HepG2 (cell line): Measurements from ENCODE around the gene CCDC28A. TPM values are rescaled to one million over a fixed set of nuclear protein-coding genes. Genes with fewer than 3 reads are reported as not detected.
"Not testable (repeated sequence)": the region's sequence is repeated elsewhere in the genome, so short reads cannot be mapped to it uniquely, and the experiment has no call there.

Experiments used
- ATAC-seq: fragments of 200-7000 bp; cut with Tn5 transposase; 3 replicates; pipeline ENCODE4 v1.9.1; 2020; ENCODE audit warnings: mild to moderate bottlenecking, moderate library complexity
- BruUV-seq: library from RNA; stranded (reverse); fragments of 400-500 nt; replicated peaks from 2 replicates; lab custom pipeline; 2021; lab: Mats Ljungman, UMichigan
- CTCF ChIA-PET: fragments of 300-600 bp; formaldehyde crosslinking; extraction: SDS; loops from one replicate; lab custom pipeline; 2021; ENCODE audit warnings: low total read pairs, inconsistent platforms, low intra/inter-chr PET ratio; lab: Yijun Ruan, JAX
- POLR2A ChIA-PET: fragments of 350-600 bp; sonication (Branson Sonifier 250); formaldehyde crosslinking; loops from one replicate; lab custom pipeline; 2020; ENCODE audit warnings: antibody characterized with exemption, inconsistent platforms; lab: Yijun Ruan, JAX
- DNase-seq: peaks from one replicate; pipeline ENCODE4 v3.0.0-alpha.2; 2015; ENCODE audit warnings: low spot score
- FAIRE-seq: peaks from 3 replicates; lab custom pipeline; 2011; peaks lifted over from hg19 to GRCh38; lab: Jason Lieb, UNC
- H2AFZ ChIP-seq: one replicate; pipeline ENCODE4 v1.6.1; 2011; ENCODE audit warnings: low read length, inconsistent platforms
- H3K27ac ChIP-seq: fragments of 300-600 bp; 3 replicates; pipeline ENCODE4 v1.8.0; 2011; ENCODE audit warnings: mixed run types, mild to moderate bottlenecking, mixed read lengths, low read length, inconsistent platforms; ENCODE audit not compliant: insufficient read depth; ENCODE audit errors: extremely low read length
- H3K27me3 ChIP-seq, 2 experiments: fragments of 200-600 bp in 1 of 2; 2 replicates in 1 of 2; 3 replicates in 1 of 2; pipeline versions ENCODE4 v1.6.0 to v1.8.0; 2011; ENCODE audit warnings: low read length in 2 of 2, mild to moderate bottlenecking in 2 of 2, moderate library complexity in 2 of 2, inconsistent platforms in 1 of 2; ENCODE audit not compliant: insufficient read depth in 2 of 2, control insufficient read depth in 1 of 2
- H3K36me3 ChIP-seq, 2 experiments: fragments of 200-600 bp in 1 of 2; replicated peaks in 1 of 2; 2 replicates in 1 of 2; 3 replicates in 1 of 2; pipeline versions ENCODE4 v1.5.1 to v1.8.0; 2011; ENCODE audit warnings: low read length in 2 of 2, inconsistent platforms in 1 of 2; ENCODE audit not compliant: insufficient read depth in 2 of 2, control insufficient read depth in 1 of 2
- H3K4me1 ChIP-seq: 2 replicates; pipeline ENCODE4 v1.5.1; 2012; ENCODE audit warnings: low read length, inconsistent platforms; ENCODE audit not compliant: insufficient read depth
- H3K4me2 ChIP-seq: 2 replicates; pipeline ENCODE4 v1.6.0; 2011; ENCODE audit warnings: low read depth, low read length, inconsistent platforms
- H3K4me3 ChIP-seq, 3 experiments: fragments of 200-600 bp in 1 of 3; sonication (generic), shearing (Covaris generic) in 1 of 3; replicated peaks in 1 of 3; 2 replicates each; pipeline ENCODE4 v1.5.1; 2011 to 2016; ENCODE audit warnings: low read length in 3 of 3, inconsistent platforms in 2 of 3, low read depth in 2 of 3, mild to moderate bottlenecking in 2 of 3, control low read depth in 1 of 3, mixed read lengths in 1 of 3; ENCODE audit not compliant: insufficient read depth in 1 of 3
- H3K79me2 ChIP-seq: one replicate; pipeline ENCODE4 v1.6.1; 2011; ENCODE audit warnings: low read length, inconsistent platforms; ENCODE audit not compliant: insufficient read depth
- H3K9ac ChIP-seq: 2 replicates; pipeline ENCODE4 v1.6.0; 2011; ENCODE audit warnings: mild to moderate bottlenecking, low read depth, low read length, inconsistent platforms; ENCODE audit not compliant: insufficient read depth
- H3K9me3 ChIP-seq: 2 replicates; pipeline ENCODE4 v1.5.1; 2012; ENCODE audit warnings: mild to moderate bottlenecking, low read length
- H4K20me1 ChIP-seq: 2 replicates; pipeline ENCODE4 v1.6.0; 2011; ENCODE audit warnings: inconsistent platforms, mild to moderate bottlenecking, low read length, moderate library complexity; ENCODE audit not compliant: insufficient read depth
- BHLHE40 ChIP-seq: IDR thresholded peaks from 2 replicates; pipeline ENCODE4 v1.6.1; 2011; ENCODE audit warnings: low read length, improper control_type of control experiment
- HNF4A ChIP-seq: sonication (generic); formaldehyde crosslinking; IDR thresholded peaks from 2 replicates; pipeline ENCODE4 v1.4.0; 2020; ENCODE audit warnings: missing genetic modification reagents
- MAFF ChIP-seq: IDR thresholded peaks from 2 replicates; pipeline ENCODE4 v1.6.1; 2011; ENCODE audit warnings: low read depth, low read length, improper control_type of control experiment
- MAFK ChIP-seq, 2 experiments: IDR thresholded peaks in 1 of 2; conservative IDR thresholded peaks in 1 of 2; 2 replicates each; pipeline ENCODE4 v1.6.1; 2011; ENCODE audit warnings: improper control_type of control experiment in 2 of 2, low read length in 2 of 2
- SNAPC2 ChIP-seq: sonication (generic); formaldehyde crosslinking; IDR thresholded peaks from 2 replicates; pipeline ENCODE4 v1.8.1; 2022; ENCODE audit warnings: mild to moderate bottlenecking, missing genetic modification reagents
- SP4 ChIP-seq: sonication (generic); formaldehyde crosslinking; IDR thresholded peaks from 2 replicates; pipeline ENCODE4 v1.8.1; 2023; ENCODE audit warnings: mild to moderate bottlenecking, missing genetic modification reagents
- ZMYM4 ChIP-seq: sonication (generic); formaldehyde crosslinking; IDR thresholded peaks from 2 replicates; pipeline ENCODE4 v1.8.1; 2023; ENCODE audit warnings: mild to moderate bottlenecking, missing genetic modification reagents
- ZNF253 ChIP-seq: sonication (generic); formaldehyde crosslinking; IDR thresholded peaks from 2 replicates; pipeline ENCODE4 v1.8.0; 2022; ENCODE audit warnings: mild to moderate bottlenecking, missing genetic modification reagents, borderline replicate concordance
- ZNF619 ChIP-seq: sonication (generic); formaldehyde crosslinking; IDR thresholded peaks from 2 replicates; pipeline ENCODE4 v1.4.0; 2020; ENCODE audit warnings: mild to moderate bottlenecking, missing genetic modification reagents
- WGBS: methylation state at CpG from one replicate; pipeline ENCODE4 v1.1.6; 2017; ENCODE audit warnings: low lambda C conversion rate; 5-methylcytosine and 5-hydroxymethylcytosine counted together
- in situ Hi-C: cut with HindIII; loops from 2 replicates; pipeline ENCODE4 v1.10.0; 2017; ENCODE audit warnings: low pct_unique_long_range_greater_than_20kb; ENCODE audit not compliant: extremely low pct_ligation_motif_present
- intact Hi-C: fragments of 100-400 bp; cut with micrococcal nuclease; formaldehyde crosslinking; loops from one replicate; pipeline ENCODE4 v1.10.0; 2022; ENCODE audit not compliant: unreplicated experiment
- polyA plus RNA-seq, 8 experiments: library from polyadenylated mRNA; depleted of rRNA in 3 of 8; stranded (reverse) in 7 of 8; unstranded in 1 of 8; fragments of >200 nt; fragmentation: Illumina TruSeq in 4 of 8; extraction: Trizol in 4 of 8; gene quantifications; 2 replicates each; pipeline versions ENCODE4 v1.2.1 to v1.2.3, GENCODE V29; 2011 to 2016; ENCODE audit warnings: low read depth in 4 of 8, missing spikeins in 1 of 8, mixed read lengths in 1 of 8; ENCODE audit not compliant: insufficient read depth in 1 of 8
- total RNA-seq, 5 experiments: library from RNA; depleted of rRNA; stranded (reverse); fragments of >200 nt; fragmentation: Illumina TruSeq; extraction: Trizol; gene quantifications; 2 replicates each; pipeline ENCODE4 v1.2.3, GENCODE V29; 2016; ENCODE audit warnings: low read depth in 1 of 5
- TF ChIP-seq, protein P1 (sequence below): sonication (generic); formaldehyde crosslinking; IDR thresholded peaks from 2 replicates; pipeline ENCODE4 v1.8.0; 2022; ENCODE audit warnings: mild to moderate bottlenecking, missing genetic modification reagents, borderline replicate concordance
- TF ChIP-seq, protein P2 (sequence below): IDR thresholded peaks from 2 replicates; pipeline ENCODE4 v1.6.1; 2018; ENCODE audit warnings: missing genetic modification reagents

CCDC28A gene
- total and polyA plus RNA-seq, 2 of the 13 experiments (the other 11 are each of a cell fraction or from before 2014, with no cell fraction given) = 15.8 TPM

DNA sequence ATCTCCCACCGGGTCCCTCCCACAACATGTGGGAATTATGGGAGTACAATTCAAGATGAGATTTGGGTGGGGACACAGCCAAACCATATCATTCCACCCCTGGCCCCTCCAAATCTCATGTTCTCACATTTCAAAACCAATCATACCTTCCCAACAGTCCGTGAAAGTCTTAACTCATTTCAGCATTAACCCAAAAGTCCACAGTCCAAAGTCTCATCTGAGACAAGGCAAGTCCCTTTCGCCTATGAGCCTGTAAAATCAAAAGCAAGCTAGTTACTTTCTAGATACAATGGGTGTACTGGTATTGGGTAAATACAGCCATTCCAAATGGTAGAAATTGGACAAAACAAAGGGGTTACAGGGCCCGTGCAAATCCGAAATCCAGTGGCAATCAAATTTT, 43.5 kb upstream of the CCDC28A start:
- H3K4me3 ChIP-seq, H3K27ac ChIP-seq, H3K9me3 ChIP-seq, intact Hi-C loops, H3K27me3 ChIP-seq, BruUV-seq, H3K79me2 ChIP-seq, H3K4me1 ChIP-seq, ATAC-seq, H3K4me2 ChIP-seq, POLR2A ChIA-PET, H2AFZ ChIP-seq, H3K36me3 ChIP-seq, H3K9ac ChIP-seq, FAIRE-seq, H4K20me1 ChIP-seq, in situ Hi-C loops, DNase-seq, CTCF ChIA-PET: not testable (repeated sequence)
- 42% methylated on average over 5 of the region's 5 CpGs for WGBS
- TF ChIP-seq, protein P1, sequence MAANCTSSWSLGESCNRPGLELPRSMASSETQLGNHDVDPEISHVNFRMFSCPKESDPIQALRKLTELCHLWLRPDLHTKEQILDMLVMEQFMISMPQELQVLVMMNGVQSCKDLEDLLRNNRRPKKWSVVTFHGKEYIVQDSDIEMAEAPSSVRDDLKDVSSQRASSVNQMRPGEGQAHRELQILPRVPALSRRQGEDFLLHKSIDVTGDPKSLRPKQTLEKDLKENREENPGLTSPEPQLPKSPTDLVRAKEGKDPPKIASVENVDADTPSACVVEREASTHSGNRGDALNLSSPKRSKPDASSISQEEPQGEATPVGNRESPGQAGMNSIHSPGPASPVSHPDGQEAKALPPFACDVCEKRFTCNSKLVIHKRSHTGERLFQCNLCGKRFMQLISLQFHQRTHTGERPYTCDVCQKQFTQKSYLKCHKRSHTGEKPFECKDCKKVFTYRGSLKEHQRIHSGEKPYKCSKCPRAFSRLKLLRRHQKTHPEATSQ (CRISPR knock-in tag) = peak; percentile 69; the same call in 1 of the 2 replicates
- TF ChIP-seq HNF4A (CRISPR knock-in tag) (peak; percentile 66), ZMYM4 (peak; percentile 50; the same call in 1 of the 2 replicates)

DNA sequence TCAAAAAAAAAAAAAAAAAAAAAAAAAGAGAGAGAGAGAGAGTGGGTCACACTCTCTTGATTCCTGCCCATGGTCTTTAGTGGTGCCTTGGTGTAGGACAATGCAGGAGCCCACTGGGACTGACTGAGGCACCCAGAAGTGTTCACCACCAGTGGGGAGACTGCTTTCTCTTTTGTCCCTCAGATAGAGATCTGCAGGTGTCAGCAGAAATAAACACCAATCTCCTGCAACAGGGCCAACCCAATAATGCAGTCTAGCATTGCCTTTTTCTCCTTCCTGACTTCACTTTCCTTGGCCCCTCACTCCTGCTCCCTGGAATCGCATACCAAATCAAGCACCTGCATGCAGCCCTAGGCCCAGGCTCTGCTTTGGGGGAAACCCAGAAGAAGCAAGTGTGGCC, 39.0 kb upstream of the CCDC28A start:
- no peaks in the 10 kb centered on the region for H3K27me3 ChIP-seq
- no peak overlapping the region for H3K27ac ChIP-seq
- CTCF ChIA-PET = no interaction called here
- WGBS = 100% methylated on average over 1 of the region's 1 CpG
- TF ChIP-seq BHLHE40 (no peak), ZNF253 (CRISPR knock-in tag) (no peak), MAFK (conservative IDR thresholded peaks at IDR 0.05 in 1 of 2, IDR thresholded peaks at IDR 0.05 in 1 of 2; ENCODE audit: low read length in 2 of 2) (peak; percentile 58 to 79), ZNF619 (CRISPR knock-in tag) (no peak), SNAPC2 (no peak), MAFF (peak; percentile 50), SP4 (no peak)
- TF ChIP-seq, protein P2, sequence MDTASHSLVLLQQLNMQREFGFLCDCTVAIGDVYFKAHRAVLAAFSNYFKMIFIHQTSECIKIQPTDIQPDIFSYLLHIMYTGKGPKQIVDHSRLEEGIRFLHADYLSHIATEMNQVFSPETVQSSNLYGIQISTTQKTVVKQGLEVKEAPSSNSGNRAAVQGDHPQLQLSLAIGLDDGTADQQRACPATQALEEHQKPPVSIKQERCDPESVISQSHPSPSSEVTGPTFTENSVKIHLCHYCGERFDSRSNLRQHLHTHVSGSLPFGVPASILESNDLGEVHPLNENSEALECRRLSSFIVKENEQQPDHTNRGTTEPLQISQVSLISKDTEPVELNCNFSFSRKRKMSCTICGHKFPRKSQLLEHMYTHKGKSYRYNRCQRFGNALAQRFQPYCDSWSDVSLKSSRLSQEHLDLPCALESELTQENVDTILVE (CRISPR knock-in tag) = no peak
- H3K9me3 ChIP-seq = no peaks in the 10 kb centered on the region
- no peaks in the 10 kb centered on the region for H3K79me2 ChIP-seq
- no TSS peak for BruUV-seq
- no peak for DNase-seq
- no peaks in the 10 kb centered on the region for H4K20me1 ChIP-seq
- POLR2A ChIA-PET = no interaction called here
- no peaks in the 10 kb centered on the region for H3K36me3 ChIP-seq
- peaks cover 4% of the 10 kb centered on the region; the same call in 1 of the 2 replicates for H3K4me1 ChIP-seq
- H3K4me3 ChIP-seq = no peak overlapping the region
- ATAC-seq = no peak
- no peak overlapping the region for H2AFZ ChIP-seq
- H3K4me2 ChIP-seq = no peak overlapping the region
- no peak for FAIRE-seq
- intact Hi-C loops (no loop called here), in situ Hi-C loops (no loop called here)
- H3K9ac ChIP-seq = no peak overlapping the region
